HEK293 (cell line): Measurements from ENCODE around the gene FOXF2.

Experiments used
- CTCF ChIA-PET: fragments of 350-600 bp; formaldehyde crosslinking; extraction: SDS; loops from one replicate; lab custom pipeline; 2021; ENCODE audit warnings: antibody characterized with exemption; lab: Yijun Ruan, JAX
- POLR2A ChIA-PET: fragments of 300-600 bp; formaldehyde crosslinking; extraction: SDS; loops from one replicate; lab custom pipeline; 2020; ENCODE audit warnings: antibody characterized with exemption, inconsistent platforms; lab: Yijun Ruan, JAX
- H3K27ac ChIP-seq: fragments of 200-500 bp; sonication (Bioruptor generic); 2 replicates; pipeline ENCODE4 v1.5.1; 2014; ENCODE audit warnings: low read depth, low read length, control low read depth, inconsistent platforms; ENCODE audit errors: extremely low read depth
- H3K36me3 ChIP-seq, 2 experiments: fragments of 200-500 bp in 1 of 2; sonication (Bioruptor generic) in 1 of 2; 1 replicate in 1 of 2; 2 replicates in 1 of 2; pipeline ENCODE4 v1.5.1; 2014 to 2017; ENCODE audit warnings: inconsistent platforms in 2 of 2, low read length in 2 of 2; ENCODE audit not compliant: control insufficient read depth in 2 of 2, insufficient read depth in 1 of 2
- H3K4me1 ChIP-seq: fragments of 200-500 bp; sonication (Bioruptor generic); 2 replicates; pipeline ENCODE4 v1.5.1; 2014; ENCODE audit warnings: mild to moderate bottlenecking, low read length, inconsistent platforms; ENCODE audit not compliant: control insufficient read depth, insufficient read depth
- H3K4me3 ChIP-seq: 2 replicates; pipeline ENCODE4 v1.5.1; 2011; ENCODE audit warnings: low read depth, mild to moderate bottlenecking, control low read depth, low read length, moderate library complexity
- H3K9me3 ChIP-seq: fragments of 200-500 bp; sonication (Bioruptor generic); 2 replicates; pipeline ENCODE4 v1.5.1; 2014; ENCODE audit warnings: low read depth, low read length, inconsistent platforms; ENCODE audit not compliant: control insufficient read depth, insufficient read depth
- GLIS1 ChIP-seq: fragments of 450-650 bp; formaldehyde crosslinking; IDR thresholded peaks from 2 replicates; pipeline ENCODE4 v1.5.1; 2016; ENCODE audit warnings: missing biosample characterization, missing genetic modification characterization
- TCF7L2 ChIP-seq: IDR thresholded peaks from 2 replicates; pipeline ENCODE4 v1.6.1; 2011; ENCODE audit warnings: low read depth, mild to moderate bottlenecking, inconsistent platforms, low read length, moderate library complexity, borderline replicate concordance
- TRIM28 ChIP-seq: IDR thresholded peaks from 2 replicates; pipeline ENCODE4 v1.6.1; 2011; ENCODE audit warnings: low read length, control low read depth, borderline replicate concordance
- ZBTB8A ChIP-seq: fragments of 450-650 bp; formaldehyde crosslinking; IDR thresholded peaks from 2 replicates; pipeline ENCODE4 v1.5.1; 2016; ENCODE audit warnings: missing biosample characterization, missing genetic modification characterization
- ZFHX2 ChIP-seq: fragments of 450-650 bp; formaldehyde crosslinking; conservative IDR thresholded peaks from 2 replicates; pipeline ENCODE4 v1.5.1; 2016; ENCODE audit warnings: missing biosample characterization, missing genetic modification characterization
- ZIC2 ChIP-seq: fragments of 450-650 bp; formaldehyde crosslinking; IDR thresholded peaks from 2 replicates; pipeline ENCODE4 v1.5.1; 2016; ENCODE audit warnings: missing biosample characterization, missing genetic modification characterization
- ZNF114 ChIP-seq: fragments of 450-650 bp; formaldehyde crosslinking; IDR thresholded peaks from 2 replicates; pipeline ENCODE4 v1.5.0; 2017; ENCODE audit warnings: missing biosample characterization, missing genetic modification characterization
- ZNF140 ChIP-seq: fragments of 450-650 bp; formaldehyde crosslinking; IDR thresholded peaks from 2 replicates; pipeline ENCODE4 v1.5.1; 2016; ENCODE audit warnings: missing biosample characterization, missing genetic modification characterization
- ZNF221 ChIP-seq: fragments of 450-650 bp; formaldehyde crosslinking; IDR thresholded peaks from 2 replicates; pipeline ENCODE4 v1.5.1; 2017; ENCODE audit warnings: missing biosample characterization, missing genetic modification characterization, borderline replicate concordance
- ZNF335 ChIP-seq: fragments of 450-650 bp; formaldehyde crosslinking; conservative IDR thresholded peaks from 2 replicates; pipeline ENCODE4 v1.5.1; 2016; ENCODE audit warnings: missing biosample characterization, missing genetic modification characterization
- ZNF37A ChIP-seq: fragments of 450-650 bp; IDR thresholded peaks from 2 replicates; pipeline ENCODE4 v1.5.1; 2018; ENCODE audit warnings: missing biosample characterization, missing genetic modification characterization
- ZNF394 ChIP-seq: fragments of 450-650 bp; formaldehyde crosslinking; IDR thresholded peaks from 2 replicates; pipeline ENCODE4 v1.5.1; 2016; ENCODE audit warnings: missing biosample characterization, missing genetic modification characterization, mild to moderate bottlenecking, moderate library complexity, borderline replicate concordance
- ZNF423 ChIP-seq: fragments of 450-650 bp; formaldehyde crosslinking; IDR thresholded peaks from 2 replicates; pipeline ENCODE4 v1.5.1; 2016; ENCODE audit warnings: missing biosample characterization, missing genetic modification characterization
- ZNF449 ChIP-seq: fragments of 450-650 bp; formaldehyde crosslinking; IDR thresholded peaks from 2 replicates; pipeline ENCODE4 v1.5.1; 2017; ENCODE audit warnings: missing biosample characterization, mild to moderate bottlenecking, missing genetic modification characterization, moderate library complexity
- ZNF48 ChIP-seq: fragments of 450-650 bp; formaldehyde crosslinking; IDR thresholded peaks from 2 replicates; pipeline ENCODE4 v1.5.1; 2016; ENCODE audit warnings: missing biosample characterization, missing genetic modification characterization
- ZNF513 ChIP-seq: fragments of 450-650 bp; IDR thresholded peaks from 2 replicates; pipeline ENCODE4 v1.5.1; 2018; ENCODE audit warnings: missing biosample characterization, missing genetic modification characterization
- ZNF639 ChIP-seq: fragments of 450-650 bp; formaldehyde crosslinking; IDR thresholded peaks from 2 replicates; pipeline ENCODE4 v1.5.1; 2016; ENCODE audit warnings: missing biosample characterization, missing genetic modification characterization
- ZSCAN23 ChIP-seq: fragments of 450-650 bp; formaldehyde crosslinking; IDR thresholded peaks from 2 replicates; pipeline ENCODE4 v1.5.1; 2016; ENCODE audit warnings: missing biosample characterization, missing genetic modification characterization
- TF ChIP-seq, protein P1 (sequence below): fragments of 450-650 bp; formaldehyde crosslinking; IDR thresholded peaks from 2 replicates; pipeline ENCODE4 v1.5.1; 2016; ENCODE audit warnings: missing biosample characterization, missing genetic modification characterization
- TF ChIP-seq, protein P2 (sequence below): fragments of 450-650 bp; formaldehyde crosslinking; IDR thresholded peaks from 2 replicates; pipeline ENCODE4 v1.5.1; 2017; ENCODE audit warnings: missing biosample characterization, missing genetic modification characterization

The FOXF2 gene

DNA sequence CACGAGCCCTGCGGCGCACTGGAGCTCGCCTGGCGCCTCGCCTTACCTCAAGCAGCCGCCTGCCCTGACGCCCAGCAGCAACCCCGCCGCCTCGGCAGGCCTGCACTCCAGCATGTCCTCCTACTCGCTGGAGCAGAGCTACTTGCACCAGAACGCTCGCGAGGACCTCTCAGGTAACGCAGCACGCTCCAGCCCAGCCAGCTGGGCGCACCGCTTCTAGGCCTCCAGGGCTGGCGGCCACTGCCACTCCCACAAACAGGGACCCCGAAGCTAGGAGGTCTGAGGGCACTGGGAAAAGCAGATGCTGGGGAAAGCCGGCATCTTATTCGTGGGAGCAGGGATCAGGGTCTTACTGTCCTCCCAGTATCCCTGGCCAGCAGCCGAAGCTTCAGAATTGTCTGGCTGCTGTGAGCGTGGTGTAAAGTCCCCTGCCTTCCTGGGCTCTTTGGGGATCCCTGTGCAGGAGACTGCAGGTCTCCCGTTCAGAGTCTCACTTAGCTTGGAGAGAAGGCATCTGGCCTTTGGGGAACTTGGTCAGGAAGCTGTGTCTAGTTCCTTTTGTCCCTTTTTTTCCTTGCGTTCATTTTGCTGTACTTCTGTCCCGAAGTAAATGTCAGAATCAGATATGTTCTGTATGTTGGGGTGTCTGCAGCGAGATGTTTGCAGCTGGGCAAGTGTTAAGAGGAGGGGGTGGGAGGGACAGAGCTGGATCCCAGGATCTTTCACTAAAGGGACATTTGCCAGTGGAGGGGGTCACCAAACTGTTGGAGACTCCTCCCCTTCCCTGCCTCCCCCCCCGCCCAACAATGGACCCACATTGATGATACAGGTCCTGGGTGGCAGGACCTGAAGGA is 1.8 kb downstream of the FOXF2 start (continued):
- TF ChIP-seq, protein P1, sequence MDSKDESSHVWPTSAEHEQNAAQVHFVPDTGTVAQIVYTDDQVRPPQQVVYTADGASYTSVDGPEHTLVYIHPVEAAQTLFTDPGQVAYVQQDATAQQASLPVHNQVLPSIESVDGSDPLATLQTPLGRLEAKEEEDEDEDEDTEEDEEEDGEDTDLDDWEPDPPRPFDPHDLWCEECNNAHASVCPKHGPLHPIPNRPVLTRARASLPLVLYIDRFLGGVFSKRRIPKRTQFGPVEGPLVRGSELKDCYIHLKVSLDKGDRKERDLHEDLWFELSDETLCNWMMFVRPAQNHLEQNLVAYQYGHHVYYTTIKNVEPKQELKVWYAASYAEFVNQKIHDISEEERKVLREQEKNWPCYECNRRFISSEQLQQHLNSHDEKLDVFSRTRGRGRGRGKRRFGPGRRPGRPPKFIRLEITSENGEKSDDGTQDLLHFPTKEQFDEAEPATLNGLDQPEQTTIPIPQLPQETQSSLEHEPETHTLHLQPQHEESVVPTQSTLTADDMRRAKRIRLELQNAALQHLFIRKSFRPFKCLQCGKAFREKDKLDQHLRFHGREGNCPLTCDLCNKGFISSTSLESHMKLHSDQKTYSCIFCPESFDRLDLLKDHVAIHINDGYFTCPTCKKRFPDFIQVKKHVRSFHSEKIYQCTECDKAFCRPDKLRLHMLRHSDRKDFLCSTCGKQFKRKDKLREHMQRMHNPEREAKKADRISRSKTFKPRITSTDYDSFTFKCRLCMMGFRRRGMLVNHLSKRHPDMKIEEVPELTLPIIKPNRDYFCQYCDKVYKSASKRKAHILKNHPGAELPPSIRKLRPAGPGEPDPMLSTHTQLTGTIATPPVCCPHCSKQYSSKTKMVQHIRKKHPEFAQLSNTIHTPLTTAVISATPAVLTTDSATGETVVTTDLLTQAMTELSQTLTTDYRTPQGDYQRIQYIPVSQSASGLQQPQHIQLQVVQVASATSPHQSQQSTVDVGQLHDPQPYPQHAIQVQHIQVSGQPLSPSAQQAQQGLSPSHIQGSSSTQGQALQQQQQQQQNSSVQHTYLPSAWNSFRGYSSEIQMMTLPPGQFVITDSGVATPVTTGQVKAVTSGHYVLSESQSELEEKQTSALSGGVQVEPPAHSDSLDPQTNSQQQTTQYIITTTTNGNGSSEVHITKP, result peak; percentile 92
- TF ChIP-seq ZNF513 (tag by site-specific recombination) (no peak), ZNF449 (tag by site-specific recombination) (peak; percentile 99), ZNF48 (no peak), ZFHX2 (tag by site-specific recombination) (peak; percentile 39; the same call in 1 of the 2 replicates)

- peak overlapping the region; percentile 68 for H3K4me3 ChIP-seq
Measured at GRCh38 chr6:1391800-1392309, 2.5 kb downstream of the FOXF2 start.

GRCh38 chr6:1392813-1393640 is 3.7 kb downstream of the FOXF2 start:
- peaks cover 15 to 41% of the 10 kb centered on the region in 2 experiments for H3K36me3 ChIP-seq
- H3K4me3 ChIP-seq, result no peak overlapping the region
- CTCF ChIA-PET, result interaction anchor here (1.4 kb wide), 1 partner anchor 12 kb away, joined by 3 read pairs; no protein-coding TSS in a partner anchor
- peaks cover 22% of the 10 kb centered on the region for H3K4me1 ChIP-seq
- no peak overlapping the region for H3K27ac ChIP-seq
- POLR2A ChIA-PET, result no interaction called here
- no peaks in the 10 kb centered on the region for H3K9me3 ChIP-seq
- TF ChIP-seq, protein P2, sequence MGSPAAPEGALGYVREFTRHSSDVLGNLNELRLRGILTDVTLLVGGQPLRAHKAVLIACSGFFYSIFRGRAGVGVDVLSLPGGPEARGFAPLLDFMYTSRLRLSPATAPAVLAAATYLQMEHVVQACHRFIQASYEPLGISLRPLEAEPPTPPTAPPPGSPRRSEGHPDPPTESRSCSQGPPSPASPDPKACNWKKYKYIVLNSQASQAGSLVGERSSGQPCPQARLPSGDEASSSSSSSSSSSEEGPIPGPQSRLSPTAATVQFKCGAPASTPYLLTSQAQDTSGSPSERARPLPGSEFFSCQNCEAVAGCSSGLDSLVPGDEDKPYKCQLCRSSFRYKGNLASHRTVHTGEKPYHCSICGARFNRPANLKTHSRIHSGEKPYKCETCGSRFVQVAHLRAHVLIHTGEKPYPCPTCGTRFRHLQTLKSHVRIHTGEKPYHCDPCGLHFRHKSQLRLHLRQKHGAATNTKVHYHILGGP (tag by site-specific recombination), result no peak
- TF ChIP-seq ZSCAN23 (tag by site-specific recombination), result no peak
- no peak for TF ChIP-seq TCF7L2
- TF ChIP-seq ZNF37A (tag by site-specific recombination), result no peak
- no peak for TF ChIP-seq ZNF114 (tag by site-specific recombination)
- no peak for TF ChIP-seq ZNF221 (tag by site-specific recombination)
- TF ChIP-seq TRIM28, result no peak
- TF ChIP-seq ZNF140, result no peak
- no peak for TF ChIP-seq ZNF423

More at GRCh38 chr6:1391800-1392309, 2.5 kb downstream of the FOXF2 start:
- peak overlapping the region; percentile 97; the same call in 1 of the 2 replicates for H3K27ac ChIP-seq
- ChIA-PET POLR2A (interaction anchor here (1.2 kb wide), 1 partner anchor 11 kb away, joined by 3 read pairs; no protein-coding TSS in a partner anchor), CTCF (interaction anchor here (0.5 to 1.5 kb wide), 6 partner anchors 8 to 1203 kb away, joined by 3 to 8 read pairs (median 4); no protein-coding TSS in a partner anchor)
- H3K4me1 ChIP-seq, result peaks cover 29% of the 10 kb centered on the region
- TF ChIP-seq ZNF37A (tag by site-specific recombination), result no peak
- peak; percentile 100 for TF ChIP-seq ZNF335 (tag by site-specific recombination)
- peak; percentile 47; the same call in 1 of the 2 replicates for TF ChIP-seq ZNF394
- no peak for TF ChIP-seq ZNF639
- TF ChIP-seq ZIC2 (tag by site-specific recombination), result peak; percentile 82
- TF ChIP-seq GLIS1 (tag by site-specific recombination), result peak; percentile 33; the same call in 1 of the 2 replicates
- TF ChIP-seq ZBTB8A, result peak; percentile 75
- TF ChIP-seq, all 188 proteins: peak for 5
- H3K9me3 ChIP-seq, result no peaks in the 10 kb centered on the region
- H3K36me3 ChIP-seq, result peaks cover 9 to 39% of the 10 kb centered on the region in 2 experiments
